ENCODE results near the gene SORBS2.

The SORBS2 gene

DNA sequence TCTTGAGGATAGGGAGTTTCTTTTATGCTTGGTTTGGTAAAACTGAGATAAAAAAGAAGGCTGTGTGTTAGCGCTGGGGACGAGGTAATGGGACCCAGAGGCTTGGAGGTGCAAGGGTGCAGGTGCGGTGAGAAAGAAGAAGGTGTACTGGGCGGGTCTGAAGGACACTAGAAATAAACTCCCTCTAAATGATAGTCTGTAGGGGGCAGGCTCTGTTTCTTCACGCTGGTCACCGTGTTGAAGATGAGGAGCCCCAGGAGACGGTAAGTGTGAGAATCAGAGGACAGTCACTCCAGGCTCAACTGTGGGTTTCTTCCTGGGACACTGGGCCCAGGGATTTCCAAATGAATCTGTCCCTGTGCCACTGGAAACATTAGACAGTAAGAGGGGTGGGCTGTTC lies 131.4 kb downstream of the SORBS2 start:
- Mint-ChIP-seq H3K36me3 (ENCODE audit: low read depth) (peaks cover 6% of the 10 kb centered on the region), H3K4me3 (no peak overlapping the region), H3K27ac (no peak overlapping the region), H3K4me1 (peaks cover 10% of the 10 kb centered on the region), H3K27me3 (ENCODE audit: low read depth) (peaks cover 4% of the 10 kb centered on the region), H3K9me3 (peaks cover 3% of the 10 kb centered on the region)
- TF ChIP-seq, protein P1, sequence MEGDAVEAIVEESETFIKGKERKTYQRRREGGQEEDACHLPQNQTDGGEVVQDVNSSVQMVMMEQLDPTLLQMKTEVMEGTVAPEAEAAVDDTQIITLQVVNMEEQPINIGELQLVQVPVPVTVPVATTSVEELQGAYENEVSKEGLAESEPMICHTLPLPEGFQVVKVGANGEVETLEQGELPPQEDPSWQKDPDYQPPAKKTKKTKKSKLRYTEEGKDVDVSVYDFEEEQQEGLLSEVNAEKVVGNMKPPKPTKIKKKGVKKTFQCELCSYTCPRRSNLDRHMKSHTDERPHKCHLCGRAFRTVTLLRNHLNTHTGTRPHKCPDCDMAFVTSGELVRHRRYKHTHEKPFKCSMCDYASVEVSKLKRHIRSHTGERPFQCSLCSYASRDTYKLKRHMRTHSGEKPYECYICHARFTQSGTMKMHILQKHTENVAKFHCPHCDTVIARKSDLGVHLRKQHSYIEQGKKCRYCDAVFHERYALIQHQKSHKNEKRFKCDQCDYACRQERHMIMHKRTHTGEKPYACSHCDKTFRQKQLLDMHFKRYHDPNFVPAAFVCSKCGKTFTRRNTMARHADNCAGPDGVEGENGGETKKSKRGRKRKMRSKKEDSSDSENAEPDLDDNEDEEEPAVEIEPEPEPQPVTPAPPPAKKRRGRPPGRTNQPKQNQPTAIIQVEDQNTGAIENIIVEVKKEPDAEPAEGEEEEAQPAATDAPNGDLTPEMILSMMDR (IDR thresholded peaks at IDR 0.05; ENCODE audit: unreplicated experiment in 3 of 3), result no peak

DNA sequence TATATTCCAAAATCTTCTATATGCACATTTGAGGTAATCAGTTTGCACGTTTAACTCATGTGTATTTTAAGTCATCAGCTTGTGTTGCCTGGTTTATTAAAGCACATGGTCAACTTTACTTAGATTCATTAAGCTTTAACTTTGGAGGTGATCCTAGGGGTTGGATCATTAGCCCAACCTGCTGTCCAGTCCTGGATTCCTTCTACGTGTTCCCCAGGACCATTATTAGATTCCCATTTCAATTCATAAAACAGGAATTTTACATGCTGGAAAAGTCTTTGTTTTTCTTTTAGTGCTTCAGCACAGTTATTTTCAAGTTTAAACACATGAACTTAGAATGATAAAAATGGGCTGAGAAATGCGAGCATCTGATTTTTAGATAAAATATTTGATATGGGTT lies 132.5 kb downstream of the SORBS2 start:
- H3K9me3 Mint-ChIP-seq, result peaks cover 3% of the 10 kb centered on the region
- peaks cover 6% of the 10 kb centered on the region for H3K36me3 Mint-ChIP-seq (ENCODE audit: low read depth)
- peaks cover 4% of the 10 kb centered on the region for H3K27me3 Mint-ChIP-seq (ENCODE audit: low read depth)
- TF ChIP-seq, protein P1 (IDR thresholded peaks at IDR 0.05; ENCODE audit: unreplicated experiment in 3 of 3), result no peak
- peaks cover 3% of the 10 kb centered on the region for H3K4me1 Mint-ChIP-seq
- no peak overlapping the region for H3K27ac Mint-ChIP-seq
- H3K4me3 Mint-ChIP-seq, result no peak overlapping the region

DNA sequence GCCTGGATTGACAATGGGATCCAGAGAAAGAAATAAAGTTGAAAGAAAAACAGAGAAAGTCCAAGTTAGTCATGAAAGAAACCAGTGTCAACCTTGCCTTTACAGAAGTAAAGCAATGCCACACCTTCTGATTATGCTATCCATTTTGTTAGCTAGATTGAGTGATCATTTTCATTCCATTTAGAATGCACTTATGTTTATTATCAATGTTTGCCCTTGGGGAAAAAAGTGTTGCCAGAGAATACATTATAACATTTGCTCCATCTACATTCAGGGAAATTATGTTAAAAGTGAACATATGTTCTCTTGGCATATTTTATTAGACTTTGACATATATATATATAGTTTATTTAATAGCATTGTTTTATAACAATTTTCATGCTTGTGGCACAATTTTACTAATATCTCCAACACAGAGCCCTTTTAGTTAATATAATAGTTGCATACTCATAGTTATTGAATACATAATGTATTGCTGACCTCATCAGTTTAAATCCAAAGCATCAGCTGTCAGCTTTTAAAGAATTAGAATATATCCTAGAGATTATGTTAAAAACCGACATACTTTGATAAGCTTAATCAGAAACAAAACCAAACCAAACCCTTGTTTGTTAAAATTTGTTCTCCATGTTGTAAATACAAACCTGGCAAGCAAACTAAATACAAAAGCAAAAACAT lies 134.2 kb downstream of the SORBS2 start:
- peaks cover 6% of the 10 kb centered on the region for H3K36me3 Mint-ChIP-seq (ENCODE audit: low read depth)
- H3K27me3 Mint-ChIP-seq (ENCODE audit: low read depth), result peaks cover 4% of the 10 kb centered on the region
- H3K27ac Mint-ChIP-seq, result no peak overlapping the region
- no peak overlapping the region for H3K4me3 Mint-ChIP-seq
- TF ChIP-seq, protein P1 (IDR thresholded peaks at IDR 0.05; ENCODE audit: unreplicated experiment in 3 of 3), result no peak
- H3K4me1 Mint-ChIP-seq, result peaks cover 7% of the 10 kb centered on the region
- peaks cover 3% of the 10 kb centered on the region for H3K9me3 Mint-ChIP-seq

DNA sequence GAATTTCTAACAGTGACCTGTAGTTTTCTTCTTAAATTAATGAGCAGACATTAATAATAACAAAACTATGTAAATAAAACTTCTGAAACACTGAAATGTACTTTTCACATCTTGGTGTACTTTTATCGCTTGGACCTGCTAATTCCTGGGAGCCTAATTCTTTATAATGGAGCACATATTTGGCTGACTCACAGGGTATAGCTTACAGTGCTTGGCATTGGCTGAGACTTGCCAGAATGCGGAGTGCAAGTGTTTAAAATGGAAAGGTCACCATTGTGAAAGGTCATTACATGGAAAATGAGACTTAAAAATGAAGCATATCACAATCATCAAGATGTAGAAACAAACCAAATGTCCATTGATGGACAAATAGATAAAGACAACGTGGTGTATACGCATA lies 139.4 kb downstream of the SORBS2 start:
- Mint-ChIP-seq H3K4me3 (no peak overlapping the region), H3K27me3 (ENCODE audit: low read depth) (no peaks in the 10 kb centered on the region), H3K9me3 (peaks cover 3% of the 10 kb centered on the region), H3K27ac (no peak overlapping the region), H3K4me1 (peaks cover 22% of the 10 kb centered on the region), H3K36me3 (ENCODE audit: low read depth) (peaks cover 6% of the 10 kb centered on the region)
- TF ChIP-seq, protein P1 (IDR thresholded peaks at IDR 0.05; ENCODE audit: unreplicated experiment in 3 of 3), result no peak

DNA sequence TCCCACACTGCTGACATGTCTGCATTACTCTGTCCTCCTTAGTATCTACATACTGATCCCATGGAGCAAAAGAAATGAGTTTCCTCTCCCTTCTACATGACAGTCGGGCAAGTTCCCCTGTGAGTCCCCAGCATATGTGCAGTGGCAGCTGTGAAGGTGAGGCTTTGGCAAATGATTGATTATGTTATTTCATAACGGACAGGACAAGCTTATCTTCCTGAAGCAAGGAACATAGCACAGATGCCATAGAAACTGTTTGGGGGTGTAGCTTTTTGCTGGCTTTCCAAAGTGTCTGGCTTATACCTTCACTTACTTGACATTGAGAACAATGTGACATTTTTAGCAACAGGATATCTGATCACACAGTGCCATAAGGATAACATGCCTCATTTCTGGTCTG lies 139.8 kb downstream of the SORBS2 start:
- H3K36me3 Mint-ChIP-seq (ENCODE audit: low read depth), result peaks cover 2% of the 10 kb centered on the region
- H3K4me3 Mint-ChIP-seq, result no peak overlapping the region
- H3K4me1 Mint-ChIP-seq, result peaks cover 22% of the 10 kb centered on the region
- H3K9me3 Mint-ChIP-seq, result peaks cover under 1% of the 10 kb centered on the region
- no peak overlapping the region for H3K27ac Mint-ChIP-seq
- TF ChIP-seq, protein P1 (IDR thresholded peaks at IDR 0.05; ENCODE audit: unreplicated experiment in 3 of 3), result no peak
- H3K27me3 Mint-ChIP-seq (ENCODE audit: low read depth), result no peaks in the 10 kb centered on the region

DNA sequence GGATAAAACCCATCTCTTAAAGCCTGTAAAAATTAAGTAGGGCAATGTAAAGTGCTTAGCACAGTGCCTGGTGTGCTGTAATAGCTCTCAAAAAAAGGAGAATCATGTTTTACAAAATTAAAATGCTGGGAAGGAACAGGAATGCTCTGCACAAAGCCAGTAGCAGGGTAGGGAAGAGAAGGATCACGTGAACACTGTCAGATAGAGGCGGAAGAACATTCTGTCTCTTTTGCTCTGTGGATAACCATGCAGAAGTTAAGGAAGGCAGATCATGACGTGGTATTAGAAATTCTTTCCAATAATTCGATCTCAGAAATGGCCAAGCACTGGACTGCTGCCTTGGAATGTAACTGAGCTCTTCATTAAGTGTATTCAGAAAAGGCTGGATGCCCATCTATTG lies 140.5 kb downstream of the SORBS2 start:
- Mint-ChIP-seq H3K27me3 (ENCODE audit: low read depth) (no peaks in the 10 kb centered on the region), H3K4me1 (peaks cover 22% of the 10 kb centered on the region), H3K4me3 (no peak overlapping the region), H3K9me3 (no peaks in the 10 kb centered on the region), H3K27ac (no peak overlapping the region), H3K36me3 (ENCODE audit: low read depth) (no peaks in the 10 kb centered on the region)
- TF ChIP-seq, protein P1 (IDR thresholded peaks at IDR 0.05; ENCODE audit: unreplicated experiment in 3 of 3), result no peak

Data from nephron (organoid).